ACC112 (cell line): Measurements from ENCODE around the gene PRKCB.

Source experiments
- H2AFZ ChIP-seq: fragments of 200-600 bp; sonication (generic); one replicate; pipeline ENCODE4 v1.6.0; 2017; ENCODE audit warnings: antibody characterized with exemption, low read length; ENCODE audit not compliant: unreplicated experiment
- H3K27ac ChIP-seq: fragments of 200-600 bp; sonication (generic); 2 replicates; pipeline ENCODE4 v1.5.1; 2014; ENCODE audit warnings: low read depth, mild to moderate bottlenecking, antibody characterized with exemption, low read length, moderate library complexity
- H3K27me3 ChIP-seq: fragments of 200-600 bp; sonication (generic); 2 replicates; pipeline ENCODE4 v1.6.1; 2014; ENCODE audit warnings: mild to moderate bottlenecking, antibody characterized with exemption, low read length, moderate library complexity, mixed read lengths; ENCODE audit not compliant: insufficient read depth
- H3K36me3 ChIP-seq: fragments of 200-600 bp; sonication (generic); 2 replicates; pipeline ENCODE4 v1.6.1; 2016; ENCODE audit warnings: mild to moderate bottlenecking, antibody characterized with exemption, low read length, moderate library complexity, mixed read lengths; ENCODE audit not compliant: insufficient read depth
- H3K4me1 ChIP-seq: fragments of 200-600 bp; sonication (generic); one replicate; pipeline ENCODE4 v1.6.1; 2016; ENCODE audit warnings: low read length, mixed read lengths; ENCODE audit not compliant: insufficient read depth, unreplicated experiment, control insufficient read depth
- H3K4me3 ChIP-seq: fragments of 200-600 bp; sonication (generic); 2 replicates; pipeline ENCODE4 v1.5.1; 2014; ENCODE audit warnings: mild to moderate bottlenecking, low read depth, low read length
- H3K79me2 ChIP-seq: fragments of 200-600 bp; sonication (generic); one replicate; pipeline ENCODE4 v1.6.0; 2016; ENCODE audit warnings: low read length; ENCODE audit not compliant: control insufficient read depth, unreplicated experiment, insufficient read depth

The PRKCB gene

DNA sequence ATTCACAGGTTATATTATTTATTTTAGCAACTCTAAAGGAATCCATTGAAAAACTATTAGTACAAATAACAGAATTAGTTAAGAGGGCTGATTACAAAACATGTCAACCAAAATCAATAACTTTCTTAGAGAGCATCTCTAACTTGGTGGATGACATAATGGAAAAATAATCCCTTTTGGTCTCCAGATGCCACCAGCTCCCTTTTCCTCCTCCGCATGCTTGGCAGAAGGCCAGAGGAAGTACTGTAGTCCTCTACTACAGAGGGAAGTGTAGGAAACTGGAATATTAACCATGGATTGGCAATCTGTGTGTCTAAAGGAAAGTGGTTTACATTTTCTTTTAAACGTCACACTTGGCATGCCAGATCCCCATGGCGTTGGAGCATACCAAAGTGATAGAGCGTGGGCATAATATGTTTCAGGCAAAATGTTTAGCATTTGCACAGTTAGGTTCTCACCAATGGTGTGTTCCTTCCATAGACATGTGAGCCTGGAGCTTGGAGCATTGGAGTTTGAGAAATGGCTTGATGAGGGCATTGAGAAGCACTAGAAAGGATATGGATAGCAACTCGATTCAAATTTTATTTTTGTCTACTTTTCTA lies 106.3 kb downstream of the PRKCB start:
- H3K27ac ChIP-seq = no peak overlapping the region
- no peak overlapping the region for H2AFZ ChIP-seq
- H3K79me2 ChIP-seq = no peaks in the 10 kb centered on the region
- H3K4me1 ChIP-seq = no peaks in the 10 kb centered on the region
- H3K36me3 ChIP-seq = no peaks in the 10 kb centered on the region
- H3K4me3 ChIP-seq = no peak overlapping the region
- no peaks in the 10 kb centered on the region for H3K27me3 ChIP-seq

DNA sequence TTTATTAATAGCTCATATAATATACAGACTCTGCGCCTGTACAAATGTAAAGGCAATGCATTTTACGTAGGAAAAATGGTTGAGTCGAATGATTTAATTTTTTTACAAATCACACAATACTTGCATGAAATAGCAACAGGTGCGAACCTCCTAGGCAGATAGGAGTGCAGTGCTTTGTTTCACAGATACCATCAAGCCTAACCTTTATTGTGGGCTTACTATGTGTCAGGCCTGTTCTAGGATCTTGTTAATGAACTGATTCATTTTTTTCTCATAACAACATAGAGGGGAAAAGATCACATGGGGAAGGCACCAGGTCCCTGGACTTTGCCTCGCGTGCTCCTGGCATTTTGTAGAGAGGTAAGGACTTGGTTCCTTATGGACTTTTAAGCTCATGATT lies 107.8 kb downstream of the PRKCB start:
- H3K36me3 ChIP-seq = no peaks in the 10 kb centered on the region
- H3K4me3 ChIP-seq = no peak overlapping the region
- no peak overlapping the region for H3K27ac ChIP-seq
- no peak overlapping the region for H2AFZ ChIP-seq
- no peaks in the 10 kb centered on the region for H3K27me3 ChIP-seq
- no peaks in the 10 kb centered on the region for H3K4me1 ChIP-seq
- H3K79me2 ChIP-seq = no peaks in the 10 kb centered on the region

DNA sequence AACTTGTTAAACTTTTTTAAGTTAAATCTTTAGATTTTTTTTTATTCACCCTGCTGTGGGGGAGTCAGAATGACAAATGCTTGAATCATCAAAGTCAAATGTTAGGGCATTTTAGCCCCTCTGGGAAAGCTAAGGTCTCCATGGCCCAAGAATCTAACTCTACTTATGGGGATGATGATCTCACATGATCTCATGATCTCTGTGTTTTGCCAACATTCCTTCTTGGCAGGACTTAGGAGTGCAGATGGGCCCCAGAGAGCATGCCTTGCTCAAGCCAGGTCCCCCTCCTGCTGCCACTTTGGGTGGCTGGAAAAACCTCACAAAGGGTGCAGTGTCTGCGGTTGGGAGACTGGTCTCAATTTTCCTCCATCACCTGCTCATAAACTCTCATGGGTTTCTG lies 108.6 kb downstream of the PRKCB start:
- H3K79me2 ChIP-seq = no peaks in the 10 kb centered on the region
- H3K27ac ChIP-seq = no peak overlapping the region
- H3K4me1 ChIP-seq = no peaks in the 10 kb centered on the region
- H3K27me3 ChIP-seq = no peaks in the 10 kb centered on the region
- no peak overlapping the region for H2AFZ ChIP-seq
- H3K36me3 ChIP-seq = no peaks in the 10 kb centered on the region
- H3K4me3 ChIP-seq = no peak overlapping the region

DNA sequence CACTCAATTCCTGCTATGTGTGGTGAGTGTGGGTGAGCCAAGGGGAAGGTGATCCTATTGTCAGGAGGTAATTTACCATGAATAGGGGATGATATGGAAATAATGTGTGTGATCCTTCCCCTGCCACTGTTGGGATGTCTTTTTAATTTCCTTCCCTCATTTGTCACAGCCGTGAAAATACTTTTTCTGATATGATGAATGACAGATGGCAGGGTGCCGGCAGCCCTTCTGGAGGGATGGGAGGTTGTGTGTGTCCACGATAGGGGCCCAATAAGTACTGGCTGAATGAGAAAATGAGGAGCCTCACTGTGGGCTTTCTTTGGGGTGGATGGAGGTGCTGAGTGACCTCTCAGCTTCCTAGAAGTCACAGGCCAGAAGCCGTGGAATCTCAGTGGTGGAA lies 109.5 kb downstream of the PRKCB start:
- no peak overlapping the region for H3K4me3 ChIP-seq
- no peaks in the 10 kb centered on the region for H3K4me1 ChIP-seq
- no peak overlapping the region for H2AFZ ChIP-seq
- H3K27ac ChIP-seq = no peak overlapping the region
- H3K36me3 ChIP-seq = no peaks in the 10 kb centered on the region
- H3K27me3 ChIP-seq = no peaks in the 10 kb centered on the region
- H3K79me2 ChIP-seq = no peaks in the 10 kb centered on the region

DNA sequence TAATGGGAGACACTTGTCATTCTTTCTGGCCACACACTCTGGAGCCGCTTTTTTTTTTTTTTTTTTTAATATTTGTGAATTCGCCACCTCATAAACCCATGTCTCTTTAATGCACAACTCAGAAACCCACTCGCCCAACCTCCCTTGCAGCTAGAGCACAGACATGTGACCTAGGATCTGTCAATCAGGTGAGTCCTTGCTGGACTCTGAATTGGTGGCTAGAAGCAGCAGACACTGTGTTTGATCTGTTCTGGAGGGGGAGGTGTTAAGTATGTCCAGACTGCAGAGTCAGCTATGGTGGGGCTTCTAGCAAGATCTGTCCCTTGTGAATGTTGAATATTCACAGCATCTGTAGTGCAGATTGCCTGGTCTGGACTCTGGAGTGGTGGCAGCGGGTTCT lies 112.1 kb downstream of the PRKCB start:
- Histone ChIP-seq H3K4me1 (no peaks in the 10 kb centered on the region), H3K27me3 (peaks cover 3% of the 10 kb centered on the region; the same call in 1 of the 2 replicates), H3K27ac (no peak overlapping the region), H2AFZ (no peak overlapping the region), H3K79me2 (no peaks in the 10 kb centered on the region), H3K36me3 (no peaks in the 10 kb centered on the region), H3K4me3 (no peak overlapping the region)

DNA sequence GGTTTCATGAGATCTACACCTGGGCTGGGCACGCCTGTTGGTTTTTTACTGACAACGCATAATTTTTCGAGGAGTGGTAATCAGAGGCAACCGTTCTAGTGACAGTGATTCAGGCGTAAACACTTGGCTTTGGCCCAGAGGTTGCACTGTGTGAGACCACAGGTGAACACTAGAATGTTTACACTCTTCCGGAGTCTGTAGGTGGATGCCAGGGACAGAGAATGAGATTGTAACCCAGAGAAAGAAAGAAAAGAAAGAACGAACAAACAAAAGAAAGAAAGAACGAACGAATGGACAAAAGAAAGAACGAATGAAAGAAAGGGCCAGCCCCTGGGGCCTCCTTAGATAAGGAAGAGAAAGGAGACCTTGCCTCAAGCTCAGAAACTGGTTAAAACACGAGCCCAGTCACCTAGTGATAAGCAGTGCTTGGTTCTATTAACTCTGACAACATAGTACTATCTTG lies 113.2 kb downstream of the PRKCB start:
- Histone ChIP-seq H3K4me3 (no peak overlapping the region), H2AFZ (no peak overlapping the region), H3K4me1 (no peaks in the 10 kb centered on the region), H3K27me3 (peaks cover 7% of the 10 kb centered on the region; the same call in 1 of the 2 replicates), H3K36me3 (no peaks in the 10 kb centered on the region), H3K27ac (no peak overlapping the region), H3K79me2 (no peaks in the 10 kb centered on the region)

DNA sequence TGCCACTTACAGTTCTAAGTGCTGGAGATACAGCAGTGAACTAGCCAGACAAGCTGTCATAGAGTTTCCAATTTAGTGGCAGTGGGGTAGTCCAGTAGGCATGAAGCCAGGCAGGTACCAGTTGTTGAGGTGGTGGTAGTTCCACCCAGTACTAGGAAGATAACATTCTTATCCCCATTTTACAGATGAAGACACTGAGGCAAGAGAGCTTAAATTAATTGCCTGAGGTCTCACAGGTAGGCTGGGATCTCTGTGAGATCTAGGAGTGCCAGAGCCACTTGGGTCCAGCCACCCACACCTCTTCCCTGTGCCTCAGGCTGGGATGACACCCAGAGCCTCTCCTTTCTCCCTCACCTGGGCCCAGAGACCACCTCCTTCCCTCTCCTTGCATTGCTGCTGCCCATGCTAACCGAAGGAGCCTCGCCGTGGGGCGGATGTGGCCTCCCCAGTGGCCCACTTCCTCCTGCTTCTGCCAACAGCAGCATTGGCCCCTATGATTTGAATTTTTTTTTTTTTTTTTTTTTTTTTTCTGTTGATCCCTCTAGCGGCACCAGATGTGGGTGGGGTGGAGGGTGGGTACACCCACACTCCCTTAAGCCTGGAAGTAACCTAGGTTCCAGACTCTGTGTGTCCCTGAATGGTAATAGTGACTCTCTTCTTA lies 114.0 kb downstream of the PRKCB start:
- no peak overlapping the region for H3K27ac ChIP-seq

DNA sequence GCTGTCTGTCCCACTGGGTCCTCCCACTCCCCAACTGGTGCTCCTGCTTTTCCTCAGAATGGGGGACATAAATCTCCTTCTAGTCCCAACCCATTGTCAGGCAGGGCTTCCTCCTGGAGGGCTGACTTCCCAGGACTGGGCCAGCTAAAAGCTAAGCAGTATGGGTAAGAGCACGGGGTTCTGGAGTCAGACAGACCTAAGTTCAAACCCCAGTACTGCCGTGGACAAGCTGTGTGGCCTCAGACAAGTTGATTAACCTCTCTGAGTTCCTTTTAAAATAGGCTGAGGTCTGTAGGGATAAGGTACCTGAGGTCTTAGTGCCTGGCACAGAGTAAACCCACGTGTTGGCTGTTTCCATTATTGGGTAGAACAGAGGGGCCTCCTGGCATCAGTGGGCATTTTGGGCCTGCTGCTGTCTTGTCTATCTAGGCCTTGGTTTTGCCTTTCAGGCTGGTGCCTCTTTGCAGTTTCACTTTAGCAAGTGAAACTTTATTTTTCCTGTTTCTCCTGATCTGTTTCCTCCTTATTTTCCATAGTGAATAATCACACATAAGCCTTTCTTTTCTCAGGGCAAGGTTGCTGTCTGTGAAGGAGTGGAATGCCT lies 114.6 kb downstream of the PRKCB start:
- Histone ChIP-seq H2AFZ (no peak overlapping the region), H3K79me2 (no peaks in the 10 kb centered on the region), H3K36me3 (no peaks in the 10 kb centered on the region), H3K4me1 (no peaks in the 10 kb centered on the region), H3K27ac (no peak overlapping the region), H3K27me3 (peaks cover 7% of the 10 kb centered on the region; the same call in 1 of the 2 replicates), H3K4me3 (no peak overlapping the region)

More for the DNA sequence above, 114.0 kb downstream of the PRKCB start:
- H3K27me3 ChIP-seq = peaks cover 7% of the 10 kb centered on the region; the same call in 1 of the 2 replicates
- no peak overlapping the region for H2AFZ ChIP-seq
- H3K4me1 ChIP-seq = no peaks in the 10 kb centered on the region
- no peak overlapping the region for H3K4me3 ChIP-seq
- H3K36me3 ChIP-seq = no peaks in the 10 kb centered on the region
- no peaks in the 10 kb centered on the region for H3K79me2 ChIP-seq

DNA sequence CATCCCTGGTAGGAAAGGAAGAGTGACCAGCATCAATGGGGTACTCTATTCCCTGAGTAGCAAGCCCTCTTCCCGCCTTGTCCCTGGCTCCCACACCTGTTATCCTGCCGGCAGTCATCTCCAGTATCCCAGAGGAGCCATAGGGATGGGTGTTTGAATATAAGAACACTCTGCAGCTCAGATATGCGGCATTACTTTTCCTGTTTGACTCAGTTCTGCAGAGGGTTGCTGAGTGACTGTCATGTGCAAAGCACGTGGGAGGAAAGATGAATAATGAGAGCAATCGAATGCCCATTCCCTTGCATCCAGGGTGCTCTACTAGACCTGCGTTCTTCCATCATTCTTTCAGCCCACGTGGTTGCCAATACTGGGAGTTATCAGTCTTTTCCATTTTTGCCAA lies 115.1 kb downstream of the PRKCB start:
- no peaks in the 10 kb centered on the region for H3K4me1 ChIP-seq

DNA sequence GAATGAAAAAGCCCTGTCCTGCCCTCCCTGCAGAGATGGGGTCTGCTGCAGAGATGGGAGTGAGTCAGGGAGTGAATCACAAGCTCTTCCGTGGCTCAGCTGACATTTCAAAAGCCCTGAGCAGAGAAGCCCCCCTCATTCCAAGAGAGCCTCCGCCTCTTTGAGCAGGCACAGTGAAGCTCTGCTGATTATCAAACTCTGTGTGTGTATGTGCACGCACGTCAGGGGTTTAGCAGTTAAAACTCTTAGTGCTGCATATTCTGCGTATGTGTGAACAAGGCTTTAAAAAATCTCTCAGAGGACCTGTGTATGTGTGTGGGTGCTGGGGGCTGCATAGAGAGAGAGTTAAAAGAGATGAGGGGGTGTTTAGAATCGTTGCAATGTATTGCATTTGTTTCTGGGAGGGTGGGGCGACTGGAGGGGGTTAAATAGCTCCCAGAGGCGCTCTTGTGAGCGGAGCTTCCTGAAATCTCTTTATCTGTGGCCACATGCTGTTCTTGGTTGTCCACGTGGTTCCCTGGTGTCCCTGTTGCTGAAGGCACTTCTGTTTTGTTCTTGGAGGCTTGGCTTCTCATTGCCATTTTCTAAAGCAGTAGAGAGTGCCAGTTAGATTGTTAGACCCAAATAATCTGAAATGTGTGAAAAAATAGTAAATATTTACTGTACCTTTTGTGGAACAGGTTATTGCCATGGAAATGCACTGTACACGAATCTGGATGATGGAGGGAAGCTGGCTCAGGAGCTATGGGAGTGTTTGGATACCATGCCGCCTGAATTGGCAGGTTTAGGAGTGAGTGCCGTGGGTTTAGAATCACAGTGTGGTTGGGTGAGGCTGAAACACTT lies 116.6 kb downstream of the PRKCB start:
- Histone ChIP-seq H3K27ac (no peak overlapping the region), H3K36me3 (no peaks in the 10 kb centered on the region), H3K4me3 (no peak overlapping the region), H3K79me2 (no peaks in the 10 kb centered on the region), H2AFZ (no peak overlapping the region), H3K27me3 (peaks cover 7% of the 10 kb centered on the region; the same call in 1 of the 2 replicates), H3K4me1 (no peaks in the 10 kb centered on the region)

More for the DNA sequence above, 115.1 kb downstream of the PRKCB start:
- Histone ChIP-seq H3K79me2 (no peaks in the 10 kb centered on the region), H3K4me3 (no peak overlapping the region), H3K27me3 (peaks cover 7% of the 10 kb centered on the region; the same call in 1 of the 2 replicates), H3K36me3 (no peaks in the 10 kb centered on the region), H2AFZ (no peak overlapping the region), H3K27ac (no peak overlapping the region)
